MCF 10A (cell line): Measurements from ENCODE around the gene SLC25A22. TPM values are rescaled to one million over a fixed set of nuclear protein-coding genes. Genes with fewer than 3 reads are reported as not detected.

Experiments used
- BruUV-seq: library from RNA; stranded (reverse); fragments of 400-500 nt; replicated peaks from 2 replicates; lab custom pipeline; 2021; lab: Mats Ljungman, UMichigan
- CTCF ChIA-PET: fragments of 300-600 bp; sonication (Branson Sonifier 250); formaldehyde crosslinking; extraction: SDS; loops from one replicate; lab custom pipeline; 2021; ENCODE audit warnings: antibody characterized with exemption, inconsistent platforms; lab: Yijun Ruan, JAX
- POLR2A ChIA-PET: fragments of 300-600, 350-650 bp; sonication (Branson Sonifier 250); formaldehyde crosslinking; extraction: SDS; loops from one replicate; lab custom pipeline; 2020; ENCODE audit warnings: antibody characterized with exemption, inconsistent platforms; lab: Yijun Ruan, JAX
- DNase-seq: peaks from one replicate; pipeline ENCODE4 v3.0.0-alpha.2; 2018; ENCODE audit not compliant: unreplicated experiment
- H3K27ac Mint-ChIP-seq: one replicate; pipeline ENCODE4 v1.8.0; 2022; ENCODE audit warnings: mild to moderate bottlenecking, low read depth, mixed read lengths; ENCODE audit not compliant: unreplicated experiment
- H3K27me3 Mint-ChIP-seq: one replicate; pipeline ENCODE4 v1.8.0; 2022; ENCODE audit warnings: mixed read lengths; ENCODE audit not compliant: insufficient read depth, unreplicated experiment
- H3K36me3 Mint-ChIP-seq: one replicate; pipeline ENCODE4 v1.8.0; 2022; ENCODE audit warnings: mild to moderate bottlenecking, moderate library complexity, mixed read lengths; ENCODE audit not compliant: insufficient read depth, unreplicated experiment
- H3K4me1 Mint-ChIP-seq: one replicate; pipeline ENCODE4 v1.8.0; 2022; ENCODE audit warnings: mixed read lengths; ENCODE audit not compliant: insufficient read depth, unreplicated experiment
- H3K4me3 Mint-ChIP-seq: one replicate; pipeline ENCODE4 v1.8.0; 2022; ENCODE audit warnings: mild to moderate bottlenecking, moderate library complexity, mixed read lengths; ENCODE audit not compliant: unreplicated experiment
- H3K9me3 Mint-ChIP-seq: one replicate; pipeline ENCODE4 v1.8.0; 2022; ENCODE audit warnings: mixed read lengths; ENCODE audit not compliant: unreplicated experiment
- intact Hi-C: fragments of 100-400 bp; cut with micrococcal nuclease; formaldehyde crosslinking; loops from 2 replicates; pipeline ENCODE4 v1.14.1; 2022
- total RNA-seq: library from RNA; stranded (reverse); gene quantifications from 2 replicates; pipeline ENCODE4 v1.2.3, GENCODE V29; 2022
- TF ChIP-seq, protein P1 (sequence below): fragments of 200-600 bp; IDR thresholded peaks from one replicate; pipeline ENCODE4 v1.8.0; 2022; ENCODE audit warnings: antibody characterized with exemption, mild to moderate bottlenecking; ENCODE audit not compliant: unreplicated experiment

SLC25A22 gene
- total RNA-seq, 1 experiment from 2014 or later, result 34.0 TPM

- no TSS peak for BruUV-seq
- ChIA-PET CTCF (interaction anchor here (1.0 kb wide), 3 partner anchors 12 to 249 kb away, joined by 3 to 5 read pairs (median 3); no protein-coding TSS in a partner anchor), POLR2A (no interaction called here)
- H3K4me3 Mint-ChIP-seq, result no peak overlapping the region
- no peaks in the 10 kb centered on the region for H3K27me3 Mint-ChIP-seq
- DNase-seq, result no peak
- TF ChIP-seq, protein P1, sequence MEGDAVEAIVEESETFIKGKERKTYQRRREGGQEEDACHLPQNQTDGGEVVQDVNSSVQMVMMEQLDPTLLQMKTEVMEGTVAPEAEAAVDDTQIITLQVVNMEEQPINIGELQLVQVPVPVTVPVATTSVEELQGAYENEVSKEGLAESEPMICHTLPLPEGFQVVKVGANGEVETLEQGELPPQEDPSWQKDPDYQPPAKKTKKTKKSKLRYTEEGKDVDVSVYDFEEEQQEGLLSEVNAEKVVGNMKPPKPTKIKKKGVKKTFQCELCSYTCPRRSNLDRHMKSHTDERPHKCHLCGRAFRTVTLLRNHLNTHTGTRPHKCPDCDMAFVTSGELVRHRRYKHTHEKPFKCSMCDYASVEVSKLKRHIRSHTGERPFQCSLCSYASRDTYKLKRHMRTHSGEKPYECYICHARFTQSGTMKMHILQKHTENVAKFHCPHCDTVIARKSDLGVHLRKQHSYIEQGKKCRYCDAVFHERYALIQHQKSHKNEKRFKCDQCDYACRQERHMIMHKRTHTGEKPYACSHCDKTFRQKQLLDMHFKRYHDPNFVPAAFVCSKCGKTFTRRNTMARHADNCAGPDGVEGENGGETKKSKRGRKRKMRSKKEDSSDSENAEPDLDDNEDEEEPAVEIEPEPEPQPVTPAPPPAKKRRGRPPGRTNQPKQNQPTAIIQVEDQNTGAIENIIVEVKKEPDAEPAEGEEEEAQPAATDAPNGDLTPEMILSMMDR, result no peak
- peaks cover 16% of the 10 kb centered on the region for H3K4me1 Mint-ChIP-seq
- H3K36me3 Mint-ChIP-seq, result peaks cover 83% of the 10 kb centered on the region
- no peaks in the 10 kb centered on the region for H3K9me3 Mint-ChIP-seq
- no peak overlapping the region for H3K27ac Mint-ChIP-seq
- intact Hi-C loops, result no loop called here
These were observed 31.2 kb downstream of the SLC25A22 start for GRCh38 chr11:766936-767210.

- Mint-ChIP-seq H3K9me3 (no peaks in the 10 kb centered on the region), H3K4me3 (no peak overlapping the region), H3K27me3 (no peaks in the 10 kb centered on the region), H3K4me1 (peaks cover 16% of the 10 kb centered on the region), H3K36me3 (peaks cover 88% of the 10 kb centered on the region), H3K27ac (no peak overlapping the region)
- no TSS peak for BruUV-seq
- intact Hi-C loops, result no loop called here
- TF ChIP-seq, protein P1, result no peak
- ChIA-PET CTCF (interaction anchor here (0.7 to 1.9 kb wide), 7 partner anchors 9 to 248 kb away, joined by 3 to 10 read pairs (median 5); no protein-coding TSS in a partner anchor), POLR2A (interaction anchor here (0.6 kb wide), 1 partner anchor 15 kb away, joined by 3 read pairs; no protein-coding TSS in a partner anchor)
- DNase-seq, result no peak
These were observed 31.8 kb downstream of the SLC25A22 start for GRCh38 chr11:766106-766935.

DNA sequence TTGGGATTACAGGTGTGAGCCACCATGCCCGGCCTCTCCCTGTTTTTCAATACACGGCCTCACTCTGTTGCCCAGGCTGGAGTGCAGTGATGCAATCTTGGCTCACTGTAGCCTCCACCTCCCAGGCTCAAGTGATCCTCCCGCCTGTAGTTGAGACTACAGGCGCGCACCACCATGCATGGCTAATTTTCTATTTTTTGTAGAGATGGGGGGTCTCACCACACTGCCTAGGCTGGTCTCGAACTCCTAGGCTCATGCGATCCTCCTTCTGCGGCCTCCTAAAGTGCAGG is 32.3 kb downstream of the SLC25A22 start:
- Mint-ChIP-seq H3K36me3 (peaks cover 93% of the 10 kb centered on the region), H3K9me3 (no peaks in the 10 kb centered on the region), H3K4me3 (no peak overlapping the region), H3K27ac (no peak overlapping the region), H3K27me3 (no peaks in the 10 kb centered on the region), H3K4me1 (peaks cover 16% of the 10 kb centered on the region)
- BruUV-seq, result no TSS peak
- DNase-seq, result no peak
- intact Hi-C loops, result no loop called here
- ChIA-PET CTCF (interaction anchor here (0.7 to 1.9 kb wide), 7 partner anchors 9 to 248 kb away, joined by 3 to 10 read pairs (median 5); no protein-coding TSS in a partner anchor), POLR2A (interaction anchor here (0.6 to 3.5 kb wide), 2 partner anchors 11 to 16 kb away, joined by 3 to 42 read pairs; partner anchors contain the start of gene GATD1)
- TF ChIP-seq, protein P1, result no peak

DNA sequence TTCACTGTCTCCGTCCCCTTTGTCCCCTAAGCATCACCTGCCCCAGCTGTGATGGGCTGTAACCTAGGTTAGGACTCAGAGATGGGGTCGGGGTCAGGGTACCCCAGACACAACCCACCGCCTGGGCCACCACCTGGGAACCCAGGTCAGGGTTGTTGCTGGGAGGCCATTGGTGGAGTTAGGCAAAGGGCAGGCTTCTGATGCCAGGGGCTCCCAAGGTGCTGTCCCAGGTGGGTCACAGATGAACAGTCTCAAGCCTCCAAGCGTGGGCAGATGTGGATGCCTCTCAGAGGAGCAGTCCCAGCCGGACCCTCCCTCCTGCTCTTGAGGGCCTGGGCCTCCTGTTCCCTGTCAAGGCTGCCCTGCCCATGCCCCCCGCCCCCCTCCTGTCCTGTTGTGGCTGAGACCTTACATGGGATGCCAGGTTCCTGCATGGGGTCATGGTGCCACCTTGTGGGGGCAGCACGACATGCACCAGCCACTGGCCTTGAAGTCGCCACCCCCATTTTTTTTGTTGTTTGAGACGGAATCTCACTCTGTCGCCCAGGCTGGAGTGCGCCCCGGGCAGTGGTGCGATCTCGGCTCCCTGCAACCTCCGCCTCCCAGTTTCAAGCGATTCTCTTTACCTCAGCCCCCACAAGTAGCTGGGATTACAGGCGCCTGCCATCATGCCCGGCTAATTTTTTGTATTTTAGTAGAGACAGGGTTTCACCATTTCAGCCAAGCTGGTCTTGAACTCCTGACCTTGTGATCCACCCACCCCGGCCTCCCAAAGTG is 32.9 kb downstream of the SLC25A22 start:
- no peaks in the 10 kb centered on the region for H3K27me3 Mint-ChIP-seq
- CTCF ChIA-PET, result interaction anchor here (0.6 to 1.9 kb wide), 8 partner anchors 8 to 103 kb away, joined by 3 to 10 read pairs (median 6); no protein-coding TSS in a partner anchor
- no peak overlapping the region for H3K27ac Mint-ChIP-seq
- TF ChIP-seq, protein P1, result peak; percentile 54
- POLR2A ChIA-PET, result interaction anchor here (1.0 to 7.7 kb wide), 4 partner anchors 8 to 69 kb away, joined by 3 to 125 read pairs (median 40); partner anchors contain the start of genes DEAF1, GATD1, TALDO1 and TMEM80
- H3K4me1 Mint-ChIP-seq, result peaks cover 16% of the 10 kb centered on the region
- peaks cover 95% of the 10 kb centered on the region for H3K36me3 Mint-ChIP-seq
- no TSS peak for BruUV-seq
- peak; percentile 62 for DNase-seq
- H3K4me3 Mint-ChIP-seq, result no peak overlapping the region
- intact Hi-C loops, result no loop called here
- H3K9me3 Mint-ChIP-seq, result no peaks in the 10 kb centered on the region
